Astrocyte (in vitro differentiated cells and primary cell): Measurements from ENCODE around the gene ENTHD1. TPM values are rescaled to one million over a fixed set of nuclear protein-coding genes. Genes with fewer than 3 reads are reported as not detected.

ENCODE experiments used
- DNase-seq: peaks from one replicate; pipeline ENCODE4 v3.0.0-alpha.2; 2010; ENCODE audit warnings: low read depth
- FAIRE-seq: peaks from 2 replicates; lab custom pipeline; 2011; peaks lifted over from hg19 to GRCh38; lab: Jason Lieb, UNC
- H2AFZ ChIP-seq: 2 replicates; pipeline ENCODE4 v1.6.0; 2012; ENCODE audit warnings: low read depth, low read length, inconsistent platforms
- H3K27ac ChIP-seq: 2 replicates; pipeline ENCODE4 v1.5.1; 2011; ENCODE audit warnings: low read depth, low read length, inconsistent platforms
- H3K27me3 ChIP-seq: 2 replicates; pipeline ENCODE4 v1.6.0; 2011; ENCODE audit warnings: low read length, inconsistent platforms; ENCODE audit not compliant: insufficient read depth
- H3K36me3 ChIP-seq: 2 replicates; pipeline ENCODE4 v1.5.1; 2011; ENCODE audit warnings: low read length, inconsistent platforms; ENCODE audit not compliant: insufficient read depth
- H3K4me1 ChIP-seq: 2 replicates; pipeline ENCODE4 v1.5.1; 2011; ENCODE audit warnings: low read length, inconsistent platforms; ENCODE audit not compliant: insufficient read depth
- H3K4me2 ChIP-seq: 2 replicates; pipeline ENCODE4 v1.6.0; 2012; ENCODE audit warnings: low read length, inconsistent platforms
- H3K4me3 ChIP-seq: 2 replicates; pipeline ENCODE4 v1.5.1; 2011; ENCODE audit warnings: low read depth, mild to moderate bottlenecking, low read length, inconsistent platforms; ENCODE audit not compliant: insufficient read depth
- H3K79me2 ChIP-seq: 2 replicates; pipeline ENCODE4 v1.6.0; 2012; ENCODE audit warnings: mild to moderate bottlenecking, low read length, inconsistent platforms; ENCODE audit not compliant: insufficient read depth
- H3K9ac ChIP-seq: 2 replicates; pipeline ENCODE4 v1.6.0; 2012; ENCODE audit warnings: mild to moderate bottlenecking, low read length, inconsistent platforms
- H3K9me3 ChIP-seq: 2 replicates; pipeline ENCODE4 v1.5.1; 2012; ENCODE audit warnings: low read depth, mild to moderate bottlenecking, low read length, inconsistent platforms; ENCODE audit not compliant: insufficient read depth
- H4K20me1 ChIP-seq: 2 replicates; pipeline ENCODE4 v1.6.0; 2012; ENCODE audit warnings: low read length, inconsistent platforms; ENCODE audit not compliant: insufficient read depth
- H3K27ac Mint-ChIP-seq: one replicate; pipeline ENCODE4 v1.8.0; 2021; ENCODE audit warnings: mild to moderate bottlenecking, mixed read lengths; ENCODE audit not compliant: unreplicated experiment
- H3K27me3 Mint-ChIP-seq: one replicate; pipeline ENCODE4 v1.8.0; 2021; ENCODE audit warnings: low read depth, mixed read lengths; ENCODE audit not compliant: unreplicated experiment
- H3K36me3 Mint-ChIP-seq: one replicate; pipeline ENCODE4 v1.8.0; 2021; ENCODE audit warnings: low read depth, mixed read lengths; ENCODE audit not compliant: unreplicated experiment
- H3K4me1 Mint-ChIP-seq: one replicate; pipeline ENCODE4 v1.8.0; 2021; ENCODE audit warnings: low read depth, mixed read lengths; ENCODE audit not compliant: unreplicated experiment
- H3K4me3 Mint-ChIP-seq: one replicate; pipeline ENCODE4 v1.8.0; 2021; ENCODE audit warnings: mild to moderate bottlenecking, moderate library complexity, mixed read lengths; ENCODE audit not compliant: unreplicated experiment
- H3K9me3 Mint-ChIP-seq: one replicate; pipeline ENCODE4 v1.8.0; 2021; ENCODE audit warnings: mild to moderate bottlenecking, mixed read lengths; ENCODE audit not compliant: unreplicated experiment
- CTCF ChIP-seq: IDR thresholded peaks from 2 replicates; pipeline ENCODE4 v1.5.1; 2011; ENCODE audit warnings: low read depth, mild to moderate bottlenecking, inconsistent platforms, low read length, moderate library complexity; ENCODE audit not compliant: insufficient read depth
- EZH2 ChIP-seq: IDR thresholded peaks from 2 replicates; pipeline ENCODE4 v1.6.1; 2012; ENCODE audit warnings: mild to moderate bottlenecking, low read length, inconsistent platforms; ENCODE audit not compliant: insufficient read depth
- total RNA-seq: library from RNA; stranded (reverse); gene quantifications from 2 replicates; pipeline ENCODE4 v1.2.1, GENCODE V29; 2021

ENTHD1 gene
- total RNA-seq, 1 donor from 2014 or later, result not detected

DNA sequence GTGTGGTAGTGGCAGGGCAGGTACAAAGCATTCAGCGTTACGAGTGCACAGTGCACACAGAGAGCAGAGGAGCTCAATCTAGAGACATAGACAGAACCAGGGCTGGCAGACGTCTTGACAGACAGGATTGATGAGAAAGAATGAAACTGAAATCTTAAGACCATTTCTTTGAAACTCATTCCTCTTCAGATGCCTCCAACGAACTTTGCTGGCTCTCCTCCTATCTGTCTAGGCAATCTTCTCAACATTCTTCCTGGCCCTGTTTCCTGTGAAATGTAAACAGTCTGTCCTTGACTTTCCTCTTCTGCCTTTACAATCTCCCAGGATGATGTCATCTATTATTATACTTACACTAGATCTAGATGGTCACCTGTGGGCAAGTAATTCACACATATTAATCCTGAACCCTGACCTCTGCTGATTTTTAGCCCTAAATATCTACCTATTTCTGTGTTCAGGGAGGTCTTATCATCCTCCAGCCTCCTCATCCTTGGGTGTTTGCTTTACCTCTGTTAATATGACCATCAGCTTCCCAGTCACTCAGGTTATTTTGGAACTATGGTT, 119.5 kb downstream of the ENTHD1 start:
- DNase-seq, result no peak
- H3K4me1 Mint-ChIP-seq, result peaks cover 7% of the 10 kb centered on the region
- Histone ChIP-seq H3K79me2 (no peaks in the 10 kb centered on the region), H3K4me2 (no peak overlapping the region), H3K27ac (no peak overlapping the region), H3K4me3 (no peak overlapping the region), H3K36me3 (no peaks in the 10 kb centered on the region), H2AFZ (no peak overlapping the region), H3K27me3 (peaks cover 20% of the 10 kb centered on the region), H4K20me1 (no peaks in the 10 kb centered on the region), H3K9ac (no peak overlapping the region), H3K9me3 (no peaks in the 10 kb centered on the region), H3K4me1 (no peaks in the 10 kb centered on the region)
- H3K36me3 Mint-ChIP-seq, result no peaks in the 10 kb centered on the region
- TF ChIP-seq CTCF (no peak), EZH2 (no peak)
- no peaks in the 10 kb centered on the region for H3K27me3 Mint-ChIP-seq
- no peaks in the 10 kb centered on the region for H3K9me3 Mint-ChIP-seq
- FAIRE-seq, result no peak
- no peak overlapping the region for H3K4me3 Mint-ChIP-seq
- no peak overlapping the region for H3K27ac Mint-ChIP-seq

DNA sequence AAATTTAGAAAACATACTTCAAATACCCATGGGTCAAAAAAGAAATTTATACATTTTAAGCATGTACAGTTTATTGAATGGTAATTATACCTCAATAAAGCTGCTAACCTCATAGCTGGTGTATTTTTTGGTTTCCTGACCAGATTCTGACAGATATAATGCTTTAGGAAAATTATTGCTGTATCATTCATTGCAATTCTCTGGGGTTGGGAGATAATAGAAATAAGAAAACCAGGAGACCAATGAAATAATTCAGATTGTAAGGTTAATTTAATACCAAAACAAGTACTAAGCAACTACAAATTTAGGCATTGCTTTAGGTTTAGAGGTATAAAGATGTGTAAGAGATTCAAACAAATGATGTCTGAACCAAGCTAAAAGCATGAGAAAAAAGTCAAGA, 120.1 kb downstream of the ENTHD1 start:
- Histone ChIP-seq H3K27me3 (peaks cover 20% of the 10 kb centered on the region), H3K9me3 (no peaks in the 10 kb centered on the region), H3K79me2 (no peaks in the 10 kb centered on the region), H3K27ac (no peak overlapping the region), H4K20me1 (no peaks in the 10 kb centered on the region), H3K4me2 (no peak overlapping the region), H3K36me3 (no peaks in the 10 kb centered on the region), H3K9ac (no peak overlapping the region), H2AFZ (no peak overlapping the region), H3K4me3 (no peak overlapping the region), H3K4me1 (no peaks in the 10 kb centered on the region)
- Mint-ChIP-seq H3K27me3 (no peaks in the 10 kb centered on the region), H3K4me1 (peaks cover 7% of the 10 kb centered on the region), H3K36me3 (no peaks in the 10 kb centered on the region), H3K4me3 (no peak overlapping the region), H3K27ac (no peak overlapping the region), H3K9me3 (no peaks in the 10 kb centered on the region)
- TF ChIP-seq CTCF, result no peak
- TF ChIP-seq EZH2, result no peak
- DNase-seq, result no peak
- no peak for FAIRE-seq

GRCh38 chr22:39771486-39771885, 122.1 kb downstream of the ENTHD1 start:
- no peak overlapping the region for H3K9ac ChIP-seq
- H4K20me1 ChIP-seq, result no peaks in the 10 kb centered on the region
- FAIRE-seq, result no peak
- H3K4me3 Mint-ChIP-seq, result no peak overlapping the region
- no peaks in the 10 kb centered on the region for H3K9me3 Mint-ChIP-seq
- no peak overlapping the region for H3K4me3 ChIP-seq
- H3K27me3 Mint-ChIP-seq, result peaks cover 2% of the 10 kb centered on the region
- H3K27ac ChIP-seq, result no peak overlapping the region
- H3K9me3 ChIP-seq, result no peaks in the 10 kb centered on the region
- no peaks in the 10 kb centered on the region for H3K4me1 ChIP-seq
- H2AFZ ChIP-seq, result no peak overlapping the region
- H3K79me2 ChIP-seq, result no peaks in the 10 kb centered on the region
- DNase-seq, result no peak
- H3K27ac Mint-ChIP-seq, result no peak overlapping the region
- no peaks in the 10 kb centered on the region for H3K36me3 Mint-ChIP-seq
- no peak for TF ChIP-seq CTCF
- no peak for TF ChIP-seq EZH2
- H3K4me2 ChIP-seq, result no peak overlapping the region
- peaks cover 33% of the 10 kb centered on the region for H3K27me3 ChIP-seq
- peaks cover 7% of the 10 kb centered on the region for H3K4me1 Mint-ChIP-seq
- H3K36me3 ChIP-seq, result no peaks in the 10 kb centered on the region
